ENCODE results near the gene SPEN. TPM values are rescaled to one million over a fixed set of nuclear protein-coding genes. Genes with fewer than 3 reads are reported as not detected.
A peak's percentile ranks its signal among the peaks of the same experiment; 100 is the strongest.

SPEN gene
- polyA plus RNA-seq, 1 of the 3 experiments (the other 2 are of a cell fraction) = 6.1 TPM

- H3K79me2 ChIP-seq (ENCODE audit: insufficient read depth) = peaks cover 92% of the 10 kb centered on the region
- no peak overlapping the region for H2AFZ ChIP-seq (ENCODE audit: low read depth)
- no peaks in the 10 kb centered on the region for H3K9me3 ChIP-seq
- TF ChIP-seq POLR2AphosphoS5 (IDR thresholded peaks at IDR 0.05; ENCODE audit: low read depth, low read length) (no peak), REST (IDR thresholded peaks at IDR 0.05; ENCODE audit: low read depth, low read length) (no peak), NFIC (IDR thresholded peaks at IDR 0.05; ENCODE audit: borderline replicate concordance) (no peak), TAF1 (IDR thresholded peaks at IDR 0.05; ENCODE audit: borderline replicate concordance, low read depth, low read length) (no peak)
- H3K27me3 ChIP-seq (ENCODE audit: insufficient read depth) = no peaks in the 10 kb centered on the region
- no peaks in the 10 kb centered on the region for H3K9me2 ChIP-seq
- H3K4me1 ChIP-seq (ENCODE audit: control insufficient read depth in 1 of 2, insufficient read depth in 2 of 2, low read depth in 1 of 2, low read length in 1 of 2) = peaks cover 4 to 34% of the 10 kb centered on the region in 2 experiments; a peak in 3 of 4 replicates
- ChIA-PET CTCF (interaction anchor here (0.7 kb wide), 1 partner anchor 87 kb away, joined by 3 read pairs; no protein-coding TSS in a partner anchor), POLR2A (no interaction called here)
- H3K36me3 ChIP-seq (replicated peaks in 1 of 2; ENCODE audit: control insufficient read depth in 1 of 2, insufficient read depth in 2 of 2, low read length in 1 of 2) = peaks cover 25 to 55% of the 10 kb centered on the region in 2 experiments
- peak overlapping the region; percentile 31 for H3K4me2 ChIP-seq
- peak overlapping the region in 1 of 2 experiments; percentile 19; a peak in 1 of 4 replicates for H3K4me3 ChIP-seq (ENCODE audit: low read depth in 2 of 2, low read length in 1 of 2)
- H3K9ac ChIP-seq = peak overlapping the region; percentile 41; the same call in 1 of the 2 replicates
- H4K20me1 ChIP-seq (ENCODE audit: insufficient read depth) = no peaks in the 10 kb centered on the region
- DNase-seq = no peak
- 87% methylated on average over 4 of the region's 4 CpGs for WGBS (ENCODE audit: low lambda C conversion rate)
- H3K27ac ChIP-seq (ENCODE audit: low read depth in 2 of 2, low read length in 1 of 2) = peak overlapping the region in 1 of 2 experiments; percentile 59; a peak in 2 of 4 replicates
- H3F3A ChIP-seq (replicated peaks; ENCODE audit: insufficient read depth) = peaks cover 25% of the 10 kb centered on the region
These were observed 68.5 kb downstream of the SPEN start for GRCh38 chr1:15915991-15916390.

- TF ChIP-seq RAD21 (IDR thresholded peaks at IDR 0.05; ENCODE audit: low read length) = no peak
- no peak for TF ChIP-seq SIN3A (IDR thresholded peaks at IDR 0.05; ENCODE audit: borderline replicate concordance, low read depth, low read length)
- TF ChIP-seq CTCF (IDR thresholded peaks at IDR 0.05) = no peak
- no peak for TF ChIP-seq TCF12 (IDR thresholded peaks at IDR 0.05)
- TF ChIP-seq NFIC (IDR thresholded peaks at IDR 0.05; ENCODE audit: borderline replicate concordance) = no peak
- TF ChIP-seq EP300 (IDR thresholded peaks at IDR 0.05; ENCODE audit: borderline replicate concordance in 1 of 2, low read depth in 1 of 2, low read length in 1 of 2) = no peak
- TF ChIP-seq JUND (IDR thresholded peaks at IDR 0.05) = no peak
- TF ChIP-seq ELF1 (IDR thresholded peaks at IDR 0.05) = no peak
- TF ChIP-seq MAX (IDR thresholded peaks at IDR 0.05; ENCODE audit: low read depth) = no peak
- no peak for TF ChIP-seq REST (IDR thresholded peaks at IDR 0.05; ENCODE audit: low read depth, low read length)
- TF ChIP-seq USF2 (IDR thresholded peaks at IDR 0.05; ENCODE audit: borderline replicate concordance, low read depth, low read length) = no peak
- TF ChIP-seq USF1 (IDR thresholded peaks at IDR 0.05; ENCODE audit: borderline replicate concordance, low read depth) = no peak
- TF ChIP-seq FOXJ3 (CRISPR knock-in tag; IDR thresholded peaks at IDR 0.05) = no peak
- Histone ChIP-seq H3K27ac (ENCODE audit: low read depth in 2 of 2, low read length in 1 of 2) (peak overlapping the region; percentile 29 to 59; a peak in 2 of 4 replicates), H3K79me2 (ENCODE audit: insufficient read depth) (peaks cover 91% of the 10 kb centered on the region), H3K9me2 (no peaks in the 10 kb centered on the region), H3K9me3 (no peaks in the 10 kb centered on the region), H3K4me1 (ENCODE audit: control insufficient read depth in 1 of 2, insufficient read depth in 2 of 2, low read depth in 1 of 2, low read length in 1 of 2) (peaks cover 4 to 34% of the 10 kb centered on the region in 2 experiments; a peak in 3 of 4 replicates), H3F3A (replicated peaks; ENCODE audit: insufficient read depth) (peaks cover 25% of the 10 kb centered on the region), H3K36me3 (replicated peaks in 1 of 2; ENCODE audit: control insufficient read depth in 1 of 2, insufficient read depth in 2 of 2, low read length in 1 of 2) (peaks cover 24 to 55% of the 10 kb centered on the region in 2 experiments), H3K4me2 (peak overlapping the region; percentile 31), H2AFZ (ENCODE audit: low read depth) (no peak overlapping the region), H4K20me1 (ENCODE audit: insufficient read depth) (no peaks in the 10 kb centered on the region), H3K9ac (peak overlapping the region; percentile 41; the same call in 1 of the 2 replicates), H3K4me3 (ENCODE audit: low read depth in 2 of 2, low read length in 1 of 2) (peak overlapping the region in 1 of 2 experiments; percentile 19; a peak in 1 of 4 replicates), H3K27me3 (ENCODE audit: insufficient read depth) (no peaks in the 10 kb centered on the region)
- ChIA-PET POLR2A (no interaction called here), CTCF (interaction anchor here (1.3 to 1.5 kb wide), 2 partner anchors 93 to 101 kb away, joined by 3 to 4 read pairs; no protein-coding TSS in a partner anchor)
- WGBS (ENCODE audit: low lambda C conversion rate) = 64% methylated on average over 4 of the region's 4 CpGs
- no peak for DNase-seq
These were observed 68.9 kb downstream of the SPEN start for GRCh38 chr1:15916417-15916816.
